Stimulated activated CD4-positive, alpha-beta T cell treated with anti-CD3 and anti-CD28 coated beads, Interleukin-15, amount 100 ng/mL, for 1 hour (primary cell): ENCODE data around the gene MEOX1.
"Not testable (repeated sequence)": the region's sequence is repeated elsewhere in the genome, so short reads cannot be mapped to it uniquely, and the experiment has no call there.

Source experiments
- DNase-seq, 2 donors: peaks; one replicate each; pipeline ENCODE4 v3.0.0-alpha.2; 2020; ENCODE audit warnings: low read depth in 1 of 2, low spot score in 1 of 2

Gene MEOX1

DNA sequence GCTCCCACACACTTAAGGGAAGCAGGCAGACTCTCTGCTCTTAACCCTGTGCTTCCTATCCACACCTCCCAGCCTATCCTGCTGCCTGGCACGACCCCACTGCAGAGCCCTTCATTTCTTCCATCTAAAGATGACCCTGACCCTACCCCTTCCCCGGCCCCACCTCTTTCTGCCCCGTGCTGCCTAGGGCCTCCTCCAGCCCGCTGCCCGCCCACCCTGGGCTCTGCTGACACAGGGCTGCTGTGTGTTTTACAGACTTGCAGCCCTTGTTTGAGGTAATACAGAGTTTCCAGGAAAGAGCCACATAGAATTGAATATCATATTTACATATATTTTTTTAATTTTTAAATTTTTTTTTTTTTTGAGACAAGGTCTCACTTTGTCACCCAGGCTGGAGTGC is 42.0 kb downstream of the MEOX1 start:
- no peak for DNase-seq

DNA sequence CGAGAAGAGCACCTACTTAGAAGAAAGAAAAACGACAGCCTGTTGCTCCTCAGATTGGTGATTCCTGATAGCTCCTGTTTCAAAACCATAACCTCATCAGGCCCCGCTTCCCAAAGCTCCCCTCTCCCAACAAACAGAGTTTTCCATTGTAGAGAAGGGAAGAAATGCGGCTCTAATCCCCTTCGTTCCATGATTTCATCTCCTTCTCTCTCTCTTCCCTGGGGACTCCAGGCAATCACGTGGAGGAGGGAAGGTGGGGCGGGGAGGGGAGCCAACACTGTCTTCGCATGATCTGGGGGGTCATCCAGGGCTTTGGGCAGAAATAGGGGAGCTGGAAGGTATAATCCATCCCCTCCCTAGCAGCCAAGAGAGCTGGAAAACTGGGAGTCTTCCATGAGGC is 43.4 kb downstream of the MEOX1 start:
- DNase-seq, result no peak

DNA sequence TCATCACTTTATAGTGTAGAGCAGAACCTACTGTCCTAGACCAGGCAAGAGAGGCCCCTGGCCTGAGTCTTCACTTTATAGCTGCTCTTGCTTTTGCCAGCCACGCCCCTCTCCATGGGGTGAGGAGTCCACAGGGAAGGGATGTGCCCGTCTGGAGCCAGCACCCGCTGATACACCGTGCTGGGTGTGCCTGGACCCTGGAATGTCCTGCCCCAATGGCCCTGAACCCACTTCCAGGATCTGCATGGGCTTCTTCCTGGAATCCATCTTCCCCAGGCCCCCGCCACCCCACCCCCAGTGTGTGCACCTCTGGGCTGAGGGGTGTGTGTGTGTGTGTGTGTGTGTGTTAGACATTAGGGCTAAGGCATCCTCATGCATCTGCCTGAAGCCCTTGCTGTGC is 44.9 kb downstream of the MEOX1 start:
- DNase-seq, result no peak

DNA sequence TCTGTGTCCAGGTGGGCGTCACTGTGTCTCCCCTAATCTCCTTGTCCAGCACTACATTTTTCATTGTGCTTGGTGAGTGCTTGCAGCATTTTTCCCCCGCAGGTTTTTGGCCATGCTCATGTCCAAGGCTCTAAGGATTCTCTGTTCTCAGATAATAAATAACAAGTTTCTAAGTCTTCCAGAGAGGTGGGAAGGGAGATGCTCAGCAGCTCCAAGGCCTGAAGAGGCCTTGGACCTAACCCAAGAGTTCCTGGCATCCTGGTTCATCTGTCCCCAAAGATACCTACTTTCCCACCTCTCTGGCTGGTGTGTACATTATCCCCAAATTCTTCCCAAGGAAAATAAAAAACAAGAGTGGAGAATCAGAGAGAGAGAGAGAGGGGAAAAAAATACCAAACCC is 45.3 kb downstream of the MEOX1 start:
- DNase-seq, result no peak

DNA sequence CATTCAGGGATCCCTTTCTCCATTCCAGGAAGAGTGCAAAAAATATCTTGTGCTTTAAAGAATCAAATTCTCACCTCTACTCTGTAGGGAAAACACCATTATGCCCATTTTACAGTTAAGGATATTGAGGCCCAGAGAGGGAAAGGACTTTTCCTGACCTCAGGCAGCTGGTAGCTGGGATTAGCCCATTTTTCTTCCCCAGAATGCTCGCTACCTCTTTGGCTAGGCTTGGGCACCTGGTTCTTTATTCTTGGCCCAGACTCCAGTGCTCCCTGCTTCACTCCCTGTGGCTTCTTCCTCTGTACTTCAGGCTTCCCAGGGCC is 45.7 kb downstream of the MEOX1 start:
- DNase-seq, result no peak

DNA sequence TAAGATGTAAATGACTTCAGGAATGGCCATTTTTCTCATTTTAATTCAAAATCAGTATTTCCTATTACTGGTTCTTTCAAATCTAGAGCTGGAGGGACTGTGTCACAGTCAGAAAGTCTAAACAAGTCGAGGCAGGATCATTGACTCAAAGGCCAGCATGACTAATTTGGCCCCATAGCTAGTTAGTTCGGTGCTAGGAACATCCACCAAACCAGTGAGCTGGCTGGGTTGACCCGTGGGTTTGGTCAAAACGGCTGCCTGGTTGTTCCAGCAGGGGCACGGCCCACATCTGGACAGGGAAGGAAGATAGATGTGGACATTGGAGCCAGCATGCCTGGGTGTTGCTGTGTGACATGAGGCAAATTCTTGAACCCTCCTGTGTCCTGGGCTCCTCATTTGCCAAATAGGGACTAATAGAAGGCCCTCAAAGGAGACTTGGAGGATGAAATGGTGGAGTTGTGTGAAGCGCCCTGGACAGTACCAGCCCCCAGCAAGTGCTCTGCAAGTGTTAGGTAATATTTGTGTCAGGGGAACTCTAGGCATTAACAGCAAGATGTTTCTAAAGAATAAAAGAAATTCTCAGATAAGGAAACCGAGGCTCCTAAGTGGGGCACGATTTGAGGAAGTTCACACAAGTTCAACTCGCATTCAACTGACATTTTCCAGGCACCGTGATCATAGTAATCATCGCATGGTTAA is 46.2 kb downstream of the MEOX1 start:
- no peak for DNase-seq

DNA sequence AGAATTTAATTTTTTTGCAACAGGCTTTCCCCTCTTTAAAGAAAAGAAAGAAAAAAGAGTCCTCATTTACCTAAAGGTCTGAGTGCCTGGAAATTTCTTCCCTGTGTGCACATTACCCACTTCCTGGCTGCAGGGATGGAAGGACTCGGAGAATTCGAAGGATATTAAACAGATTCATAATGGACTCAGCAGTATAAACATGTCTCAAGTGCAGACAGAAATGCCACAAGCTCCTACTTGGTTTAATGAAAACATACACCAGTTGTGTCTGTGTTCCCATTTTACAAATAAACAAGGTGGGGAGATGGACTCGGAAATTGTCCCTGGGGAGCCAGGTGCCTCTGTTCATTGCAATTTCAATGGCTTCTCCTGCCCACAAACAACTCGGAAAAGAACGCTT is 47.2 kb downstream of the MEOX1 start:
- no peak for DNase-seq

DNA sequence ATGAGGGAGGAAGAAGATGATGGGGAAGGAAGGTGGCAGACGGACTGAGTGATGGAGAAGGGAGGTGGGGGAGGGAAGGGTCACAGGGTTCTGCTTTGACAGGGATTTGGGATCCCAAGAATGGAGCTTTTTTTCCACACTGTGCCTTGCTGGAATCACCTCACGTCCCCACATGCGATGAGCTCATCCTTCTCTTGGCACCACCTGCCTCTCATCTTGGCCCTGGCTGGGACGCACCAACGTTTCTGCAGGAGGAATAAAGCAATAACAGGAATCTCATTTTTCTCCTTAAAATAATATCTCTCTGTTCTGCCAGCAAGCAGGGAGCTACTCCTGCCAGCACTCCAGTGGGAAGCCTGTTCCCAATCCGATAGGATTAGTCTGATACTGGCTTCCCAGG is 47.8 kb downstream of the MEOX1 start:
- no peak for DNase-seq

DNA sequence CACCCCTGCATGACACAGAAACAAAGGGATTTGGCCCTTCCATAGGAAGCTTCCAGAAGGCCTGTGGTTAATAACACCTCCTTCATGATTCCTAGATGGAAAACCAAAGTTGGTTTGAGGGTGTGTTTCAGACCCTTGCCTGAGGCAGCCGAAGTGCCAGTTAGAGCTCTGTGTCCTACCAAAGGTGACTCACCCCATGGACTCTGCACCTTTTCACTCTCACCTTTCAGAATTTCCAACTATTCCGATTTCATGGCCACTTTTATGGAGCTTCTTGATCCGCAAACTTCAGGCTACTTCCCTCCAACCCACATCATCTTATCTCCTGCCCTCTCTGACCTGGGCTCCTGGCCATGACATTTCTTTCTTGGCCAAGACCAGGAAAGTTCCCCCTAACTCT is 49.2 kb downstream of the MEOX1 start:
- no peak for DNase-seq

DNA sequence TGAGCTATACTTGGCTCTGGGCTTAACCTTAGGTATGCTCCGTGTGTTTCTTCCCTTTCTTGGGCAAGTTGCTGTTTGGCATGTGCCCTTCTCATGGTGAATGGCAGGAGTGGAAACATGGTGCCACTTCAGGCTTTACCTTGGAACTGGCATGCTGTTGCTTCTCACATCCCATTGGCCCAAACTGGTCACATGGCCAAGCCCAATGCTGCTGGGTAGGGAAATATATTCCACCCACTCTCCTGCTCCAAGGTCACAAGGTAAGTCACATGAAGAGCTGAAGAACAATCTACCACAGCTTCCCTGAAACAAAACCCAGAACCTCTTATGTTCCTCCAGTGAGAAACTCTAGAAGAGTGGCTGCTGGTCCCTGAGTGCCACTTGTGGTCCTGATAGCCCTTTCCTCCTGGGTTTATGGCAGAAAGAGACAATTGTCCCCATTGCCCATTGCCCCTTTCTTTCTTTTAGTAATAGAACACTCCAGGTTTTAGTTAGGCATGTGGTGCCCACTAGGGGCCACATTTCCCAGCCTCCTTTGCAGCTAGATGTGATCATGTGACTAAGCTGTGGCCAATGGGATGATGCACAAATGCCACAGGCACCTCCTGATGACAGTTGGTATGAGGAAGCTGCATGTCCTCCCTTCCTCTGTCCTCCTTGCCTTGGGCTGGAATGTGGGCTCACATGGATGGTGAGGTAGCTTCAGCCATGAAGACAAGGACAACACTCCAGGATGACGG is 50.3 kb downstream of the MEOX1 start:
- DNase-seq, result no peak

DNA sequence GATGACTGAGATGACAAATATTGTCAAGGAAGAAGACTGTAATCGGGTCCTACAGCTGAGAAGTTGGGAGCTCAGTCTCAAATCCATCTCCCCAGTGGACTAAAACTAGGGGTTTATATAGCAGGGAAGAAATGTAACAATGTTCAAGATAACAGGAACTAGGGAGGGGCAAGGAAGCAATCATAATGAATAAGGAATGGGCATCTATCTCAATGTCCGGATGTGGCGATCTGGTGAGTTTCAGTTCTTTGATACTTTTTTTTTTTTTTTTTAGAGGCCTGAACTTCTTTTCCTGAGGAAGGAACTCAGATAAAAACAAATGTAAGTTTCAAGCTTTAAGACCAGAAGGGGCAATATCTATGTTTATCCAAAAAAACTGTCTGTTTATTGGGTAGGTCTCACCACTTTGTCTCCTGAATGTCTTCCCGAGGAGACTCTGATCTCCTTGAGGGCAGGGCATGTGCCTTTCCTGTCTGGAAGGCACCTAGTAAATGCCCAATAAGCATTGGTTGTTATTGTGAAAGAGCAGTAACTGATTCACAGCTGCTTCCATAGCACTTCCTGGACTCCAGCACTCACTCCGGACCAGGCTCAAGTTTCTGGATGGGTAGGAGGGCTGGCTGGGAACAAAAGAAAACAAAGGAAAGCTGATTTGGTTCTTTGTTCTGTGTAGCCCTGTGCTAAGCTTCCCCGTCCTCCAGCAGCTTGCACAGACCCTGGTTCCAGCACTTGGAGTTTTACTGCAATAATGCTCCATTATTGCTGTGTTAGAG is 51.9 kb downstream of the MEOX1 start:
- no peak for DNase-seq

DNA sequence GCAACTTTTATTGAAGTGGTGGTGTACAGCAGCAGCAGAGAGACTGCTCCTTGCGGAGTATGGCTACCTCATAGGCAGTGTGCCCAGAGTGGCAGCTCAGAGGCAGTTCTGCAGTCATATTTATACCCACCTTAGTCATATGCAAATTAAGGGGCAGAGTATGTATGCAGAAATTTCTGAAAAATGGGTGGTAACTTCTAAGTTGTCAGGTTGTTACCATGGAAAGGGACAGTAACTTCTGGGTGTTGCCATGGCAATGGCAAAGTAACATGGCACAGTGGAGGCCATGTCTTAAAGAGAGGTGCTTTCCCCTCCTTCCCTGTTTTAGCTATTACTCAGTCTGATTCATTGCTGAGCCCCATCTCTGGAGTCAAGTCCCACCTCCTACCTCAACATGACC is 53.4 kb downstream of the MEOX1 start:
- DNase-seq, result no peak

DNA sequence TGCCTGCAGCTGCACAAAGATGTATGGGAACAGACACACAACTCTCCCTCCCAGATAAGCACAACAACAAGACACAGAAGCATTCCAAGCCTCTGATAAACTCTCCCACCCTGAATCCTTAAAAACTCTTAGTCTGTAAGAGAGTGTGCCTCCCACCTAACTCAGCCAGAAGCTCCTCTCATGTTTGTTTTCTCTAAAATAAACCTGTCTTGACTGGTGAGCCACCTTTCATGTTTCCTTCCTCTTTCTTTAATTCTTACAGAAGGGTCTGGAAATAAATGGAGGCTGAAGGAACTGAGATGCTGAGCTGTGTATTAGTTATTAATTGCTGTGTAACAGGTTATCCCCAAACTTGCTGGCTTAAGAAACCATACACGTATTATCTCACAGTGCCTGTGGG is 57.2 kb downstream of the MEOX1 start:
- DNase-seq, result no peak

DNA sequence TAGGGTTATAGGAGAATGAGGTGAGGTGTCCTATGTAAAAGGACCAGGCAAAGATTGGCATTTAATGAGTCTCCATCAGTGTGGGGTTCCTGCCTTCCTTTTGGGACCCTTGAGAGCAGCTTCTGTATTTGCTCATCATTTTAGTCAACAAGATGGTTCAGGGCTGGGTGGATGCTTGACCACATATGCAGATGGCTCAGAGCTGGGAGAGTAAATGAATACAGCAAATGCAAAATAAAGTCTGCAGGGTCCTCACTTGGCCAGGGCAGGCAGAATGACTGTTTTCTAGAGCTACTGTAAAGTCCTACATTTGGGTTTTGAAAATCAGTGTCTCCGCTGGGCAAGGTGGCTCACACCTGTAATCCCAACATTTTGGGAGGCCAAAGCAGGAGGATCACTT is 58.4 kb downstream of the MEOX1 start:
- DNase-seq, result no peak

DNA sequence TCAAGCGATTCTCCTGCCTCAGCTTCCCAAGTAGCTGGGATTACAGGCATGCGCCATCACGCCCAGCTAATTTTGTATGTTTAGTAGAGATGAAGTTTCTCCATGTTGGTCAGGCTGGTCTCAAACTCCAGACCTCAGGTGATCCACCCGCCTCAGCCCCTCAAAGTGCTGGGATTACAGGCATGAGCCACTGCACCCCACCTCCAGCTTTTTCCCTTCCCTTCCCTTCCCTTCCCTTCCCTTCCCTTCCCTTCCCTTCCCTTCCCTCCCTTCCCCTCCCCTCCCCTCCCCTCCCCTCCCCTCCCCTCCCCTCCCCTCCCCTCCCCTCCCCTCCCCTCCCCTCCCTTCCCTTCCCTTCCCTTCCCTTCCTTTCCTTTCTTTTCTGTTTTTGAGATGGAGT is 59.2 kb downstream of the MEOX1 start:
- not testable (repeated sequence) for DNase-seq

DNA sequence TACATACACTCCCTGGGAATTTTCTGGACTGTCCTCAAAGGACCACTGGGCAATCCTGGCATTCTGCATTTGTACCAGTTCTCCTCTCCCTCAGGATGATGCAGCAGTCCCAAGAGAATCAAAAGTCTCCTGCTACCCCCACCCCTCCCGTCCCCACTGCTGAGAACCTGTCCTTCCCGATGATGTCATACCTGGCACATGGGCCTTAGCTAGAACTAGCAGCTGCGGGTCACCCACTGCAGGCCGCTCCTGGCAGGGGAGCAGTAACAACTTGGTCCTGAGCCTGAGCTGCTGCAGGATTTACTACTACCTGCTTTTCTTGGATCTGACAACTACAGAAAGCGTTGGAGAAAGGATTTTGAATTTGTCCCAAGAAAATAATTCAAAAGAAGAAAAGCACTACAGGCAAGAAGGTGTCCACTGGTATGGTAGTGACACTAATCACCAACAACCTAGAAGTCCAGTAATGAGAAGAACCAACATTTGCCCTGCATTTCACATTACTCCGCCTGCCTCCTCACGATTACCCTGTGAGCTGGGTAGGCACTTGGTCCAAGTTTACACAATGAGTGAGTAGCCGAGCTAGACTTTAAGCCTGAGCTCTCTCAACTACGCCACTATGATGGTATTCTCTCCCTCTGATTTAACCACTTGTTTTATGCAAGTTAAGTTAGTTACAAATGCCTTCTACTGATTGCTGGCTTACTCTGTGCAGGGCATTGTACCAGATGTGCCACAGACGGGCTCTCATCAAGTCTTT is 60.3 kb downstream of the MEOX1 start:
- DNase-seq, result no peak

DNA sequence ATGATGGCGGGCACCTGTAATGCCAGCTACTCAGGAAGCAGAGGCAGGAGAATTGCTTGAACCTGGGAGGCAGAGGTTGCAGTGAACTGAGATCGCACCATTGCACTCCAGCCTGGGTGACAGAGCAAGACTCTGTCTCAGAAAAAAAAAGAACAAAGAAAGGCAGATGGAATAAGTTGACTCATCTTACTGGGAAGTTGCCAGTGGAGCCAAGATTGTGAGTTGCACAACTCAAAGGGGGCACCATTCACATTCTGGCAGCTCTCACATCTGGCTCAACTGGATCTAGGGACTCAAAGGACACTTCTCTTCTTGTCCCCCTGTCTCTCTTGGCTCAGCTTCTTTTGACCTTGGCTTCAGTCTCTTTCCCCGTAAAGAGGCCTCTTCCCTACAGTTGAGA is 61.9 kb downstream of the MEOX1 start:
- DNase-seq, result no peak

DNA sequence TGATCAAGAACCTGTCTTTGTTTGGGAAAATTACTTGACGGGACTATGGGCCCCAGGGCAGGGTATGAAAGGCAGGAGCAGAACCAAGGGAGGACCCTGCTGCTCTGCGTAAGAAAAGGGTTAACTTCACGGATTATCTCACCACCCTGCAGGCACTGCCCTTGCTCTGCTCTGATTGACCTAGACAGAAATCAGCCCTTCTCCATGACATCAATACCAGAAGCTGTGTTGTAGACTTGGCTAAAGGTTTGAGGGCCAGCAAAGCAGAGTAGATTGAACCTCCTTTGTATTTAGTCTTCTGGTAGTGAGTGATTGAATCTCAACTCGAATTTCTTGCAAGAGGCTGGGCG is 62.7 kb downstream of the MEOX1 start:
- no peak for DNase-seq

DNA sequence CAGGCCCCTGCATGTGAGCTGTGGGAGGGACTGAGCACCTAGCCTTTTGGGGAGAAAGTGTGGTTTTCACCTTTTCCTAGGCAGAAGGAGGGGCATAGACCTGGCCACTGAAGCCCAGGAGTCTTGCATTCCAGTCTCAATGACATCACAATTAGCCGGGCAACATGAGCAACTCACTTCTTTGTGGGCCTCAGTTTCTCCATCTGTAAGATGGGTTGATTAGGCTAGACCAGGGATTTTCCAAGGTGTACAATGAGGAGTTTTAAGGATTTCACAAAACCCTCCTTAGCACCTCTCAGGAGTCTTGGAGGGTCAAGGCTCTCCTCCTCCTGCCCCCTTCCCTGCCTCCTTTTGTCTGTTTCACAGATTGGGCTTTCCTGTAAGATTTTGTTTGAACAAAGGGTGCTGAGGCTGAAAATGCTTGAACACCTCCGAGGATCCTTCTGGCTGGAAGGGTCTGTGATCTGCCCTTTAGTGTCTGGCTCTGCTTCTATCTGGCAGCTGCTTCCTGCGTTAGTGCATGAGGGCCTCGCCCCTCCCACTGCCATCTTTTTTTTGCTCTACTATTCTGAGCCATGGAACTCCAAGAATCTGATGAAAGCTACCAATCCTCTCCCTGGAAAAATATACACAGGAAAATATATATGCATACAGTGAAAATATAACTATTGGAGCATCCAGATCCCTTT is 63.2 kb downstream of the MEOX1 start:
- no peak for DNase-seq

DNA sequence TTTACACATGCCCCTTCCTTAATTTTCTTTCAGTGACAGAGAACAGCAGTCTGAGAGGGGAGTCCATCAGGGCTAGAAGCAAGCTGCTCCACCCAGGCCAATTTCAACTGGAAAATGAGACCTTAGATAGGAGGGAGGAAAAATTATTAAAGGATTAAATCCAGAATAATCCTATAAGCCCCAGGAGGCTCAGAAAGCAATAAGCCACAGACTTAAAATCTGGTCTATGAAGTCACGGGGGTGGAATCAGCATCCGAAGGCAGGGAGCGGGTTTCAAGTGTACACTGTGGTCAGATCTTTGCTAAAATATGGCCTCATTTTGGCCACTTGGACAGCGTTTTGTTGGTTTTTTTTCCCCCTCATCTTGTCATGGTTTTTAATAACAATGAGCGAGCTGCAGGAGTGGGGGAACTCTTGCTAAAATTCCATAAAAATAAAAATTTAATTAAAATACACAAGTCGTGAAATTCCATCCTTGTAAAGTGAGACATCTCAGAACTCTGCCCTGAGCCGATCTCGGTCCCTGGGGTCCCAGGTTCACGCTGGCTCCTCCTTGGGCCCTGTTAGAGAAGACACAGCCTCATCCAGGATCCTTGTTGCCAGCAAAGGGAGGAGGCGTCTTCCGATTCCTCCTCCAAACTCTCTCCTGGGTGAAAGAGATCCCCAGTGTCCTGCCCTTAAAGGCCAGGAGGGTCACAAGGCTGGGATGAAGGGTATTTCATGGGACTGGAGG is 63.9 kb downstream of the MEOX1 start:
- DNase-seq, result no peak

DNA sequence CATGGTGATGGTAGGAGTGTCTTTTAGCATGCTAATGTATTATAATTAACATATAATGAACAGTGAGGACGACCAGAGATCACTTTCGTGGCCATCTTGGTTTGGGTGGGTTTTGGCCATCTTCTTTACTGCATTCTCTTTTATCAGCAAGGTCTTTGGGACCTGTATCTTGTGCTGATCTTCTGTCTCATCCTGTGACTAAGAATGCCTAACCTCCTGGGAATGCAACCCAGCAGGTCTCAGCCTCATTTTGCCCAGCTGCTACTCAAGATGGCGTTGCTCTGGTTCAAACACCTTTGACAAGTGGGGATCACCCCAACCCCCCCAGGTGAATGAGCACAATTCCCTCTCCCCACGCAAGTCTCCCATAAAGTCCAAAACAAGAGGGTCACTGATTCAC is 66.3 kb downstream of the MEOX1 start:
- DNase-seq, result no peak
